ENCODE results near the gene SLC12A8. TPM values are rescaled to one million over a fixed set of nuclear protein-coding genes. Genes with fewer than 3 reads are reported as not detected.

The SLC12A8 gene
- total RNA-seq, 4 donors from 2014 or later, result 1.0 TPM; not detected in 3

- ATAC-seq (no peak), DNase-seq (no peak)
- TF ChIP-seq CTCF (IDR thresholded peaks at IDR 0.05 in 4 of 5, conservative IDR thresholded peaks at IDR 0.05 in 1 of 5) (no peak), POLR2A (IDR thresholded peaks at IDR 0.05) (no peak)
- Histone ChIP-seq H3K27ac (no peak overlapping the region), H3K4me3 (no peak overlapping the region), H3K4me1 (peaks cover 42 to 59% of the 10 kb centered on the region in 2 donors), H3K36me3 (no peaks in the 10 kb centered on the region), H3K27me3 (no peaks in the 10 kb centered on the region), H3K9me3 (no peaks in the 10 kb centered on the region)
- intact Hi-C loops (cut with DNase I; ENCODE audit: low total_unique reads) (no loop called here), in situ Hi-C loops (cut with MboI; ENCODE audit: low sequenced_read_pairs in 4 of 4) (no loop called here)
Observed at GRCh38 chr3:125037498-125038150, 174.9 kb downstream of the SLC12A8 start.

GRCh38 chr3:125035217-125035616, 177.3 kb downstream of the SLC12A8 start:
- in situ Hi-C loops (cut with MboI; ENCODE audit: low sequenced_read_pairs in 4 of 4), result no loop called here
- H3K36me3 ChIP-seq, result no peaks in the 10 kb centered on the region
- no peak for DNase-seq
- H3K9me3 ChIP-seq, result no peaks in the 10 kb centered on the region
- H3K27me3 ChIP-seq, result no peaks in the 10 kb centered on the region
- H3K4me1 ChIP-seq, result peaks cover 40 to 43% of the 10 kb centered on the region in 2 donors
- ATAC-seq, result no peak
- TF ChIP-seq POLR2A (IDR thresholded peaks at IDR 0.05), result no peak
- TF ChIP-seq CTCF (IDR thresholded peaks at IDR 0.05 in 4 of 5, conservative IDR thresholded peaks at IDR 0.05 in 1 of 5), result no peak
- no peak overlapping the region for H3K27ac ChIP-seq
- intact Hi-C loops (cut with DNase I; ENCODE audit: low total_unique reads), result no loop called here
- no peak overlapping the region for H3K4me3 ChIP-seq

- Histone ChIP-seq H3K27me3 (no peaks in the 10 kb centered on the region), H3K4me3 (no peak overlapping the region), H3K9me3 (no peaks in the 10 kb centered on the region), H3K27ac (peak overlapping the region in 1 of 4 donors; percentile 3), H3K36me3 (peaks cover 0 to 4% of the 10 kb centered on the region in 2 donors), H3K4me1 (peaks cover 24 to 29% of the 10 kb centered on the region in 2 donors)
- in situ Hi-C loops (cut with MboI; ENCODE audit: low sequenced_read_pairs in 4 of 4), result no loop called here
- TF ChIP-seq POLR2A (IDR thresholded peaks at IDR 0.05) (no peak), CTCF (IDR thresholded peaks at IDR 0.05 in 4 of 5, conservative IDR thresholded peaks at IDR 0.05 in 1 of 5) (no peak)
- intact Hi-C loops (cut with DNase I; ENCODE audit: low total_unique reads), result no loop called here
- ATAC-seq, result no peak
- DNase-seq, result no peak
Observed at GRCh38 chr3:125033616-125034015, 178.9 kb downstream of the SLC12A8 start.

- TF ChIP-seq POLR2A (IDR thresholded peaks at IDR 0.05) (no peak), CTCF (IDR thresholded peaks at IDR 0.05 in 4 of 5, conservative IDR thresholded peaks at IDR 0.05 in 1 of 5) (no peak)
- Histone ChIP-seq H3K27me3 (no peaks in the 10 kb centered on the region), H3K9me3 (no peaks in the 10 kb centered on the region), H3K27ac (peak overlapping the region in 3 of 4 donors; percentile 3 to 30 (median 20)), H3K4me3 (no peak overlapping the region), H3K36me3 (peaks cover 0 to 9% of the 10 kb centered on the region in 2 donors), H3K4me1 (peaks cover 19 to 27% of the 10 kb centered on the region in 2 donors)
- in situ Hi-C loops (cut with MboI; ENCODE audit: low sequenced_read_pairs in 4 of 4), result no loop called here
- intact Hi-C loops (cut with DNase I; ENCODE audit: low total_unique reads), result no loop called here
- ATAC-seq (peak in 1 of 2 donors; percentile 59), DNase-seq (no peak)
Observed at GRCh38 chr3:125033135-125033534, 179.4 kb downstream of the SLC12A8 start.
